ENCODE measurements around the gene AGBL4. TPM values are rescaled to one million over a fixed set of nuclear protein-coding genes. Genes with fewer than 3 reads are reported as not detected.

The AGBL4 gene
- polyA plus RNA-seq, 4 donors, result 0.99 to 1.5 (median 1.0) TPM

DNA sequence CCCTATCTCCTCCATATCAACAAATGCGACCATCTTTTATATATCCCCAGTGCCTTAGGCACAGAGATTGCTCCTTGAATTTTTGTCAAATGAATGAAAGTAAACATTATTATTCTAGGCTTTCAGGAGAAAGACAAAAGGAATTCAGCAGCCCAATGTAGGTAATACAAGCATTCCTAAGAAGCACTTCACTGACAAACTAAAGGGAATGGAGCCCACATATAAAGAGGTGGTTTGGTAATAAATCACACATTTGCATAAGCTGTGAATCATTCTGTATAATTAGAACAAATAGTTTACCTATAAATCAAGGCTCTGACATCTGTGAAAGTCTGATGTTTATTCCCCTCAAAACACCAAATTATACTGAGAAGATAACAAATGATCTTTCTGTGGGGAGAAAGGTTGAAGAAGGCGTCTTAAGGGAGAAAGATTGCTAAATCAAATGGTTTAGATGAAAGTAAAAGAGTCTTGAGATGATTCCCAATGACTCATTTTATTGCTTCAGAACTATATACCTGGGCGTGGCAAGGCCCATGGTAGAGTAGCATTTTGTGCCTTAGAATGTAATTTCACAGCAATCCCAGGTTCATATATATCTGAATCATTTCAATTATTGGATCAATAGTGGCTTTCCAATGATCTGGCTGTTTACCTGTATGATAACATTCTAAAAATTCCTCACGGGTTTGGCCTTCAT is 558.1 kb downstream of the AGBL4 start:
- DNase-seq (ENCODE audit: low read depth in 4 of 4, low spot score in 2 of 4), result no peak

DNA sequence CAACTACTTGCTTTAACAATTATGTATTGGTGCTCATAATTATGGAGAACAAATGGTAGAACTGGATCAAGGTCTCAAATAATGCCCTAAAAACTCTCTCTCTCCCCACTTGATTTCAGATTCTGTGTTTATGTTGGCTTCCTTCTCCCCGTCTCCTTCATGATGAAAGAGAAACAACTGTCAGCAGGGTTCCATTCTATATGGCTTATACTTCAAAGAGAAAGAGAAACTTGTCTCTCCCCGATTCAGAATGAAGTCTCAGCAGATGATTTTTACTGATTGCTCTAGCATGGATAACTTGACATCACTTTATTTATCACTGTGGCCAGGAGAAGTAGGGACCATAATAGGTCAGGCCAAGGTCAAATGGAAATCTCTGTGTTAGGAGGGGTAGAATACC is 575.6 kb downstream of the AGBL4 start:
- no peak for DNase-seq (ENCODE audit: low read depth in 4 of 4, low spot score in 2 of 4)

DNA sequence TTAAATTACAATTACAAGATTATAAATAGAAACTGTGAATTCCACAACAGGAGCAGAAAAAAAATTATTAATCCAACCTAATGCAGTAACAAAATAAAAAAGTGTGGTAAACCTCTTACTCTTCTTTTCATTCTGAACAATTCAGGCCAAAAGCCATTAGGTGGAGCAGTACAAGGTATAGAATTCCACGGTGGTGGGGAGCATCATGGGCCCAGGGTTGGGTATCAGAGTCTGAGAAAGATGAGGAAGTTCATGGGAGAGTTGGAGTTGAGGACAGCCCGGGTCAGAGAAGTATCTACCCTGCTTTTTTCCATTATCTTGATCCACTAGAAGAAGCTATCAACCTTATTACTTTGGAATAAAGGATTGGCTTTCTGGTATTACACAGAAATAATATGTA is 586.9 kb downstream of the AGBL4 start:
- no peak for DNase-seq (ENCODE audit: low read depth in 4 of 4, low spot score in 2 of 4)

DNA sequence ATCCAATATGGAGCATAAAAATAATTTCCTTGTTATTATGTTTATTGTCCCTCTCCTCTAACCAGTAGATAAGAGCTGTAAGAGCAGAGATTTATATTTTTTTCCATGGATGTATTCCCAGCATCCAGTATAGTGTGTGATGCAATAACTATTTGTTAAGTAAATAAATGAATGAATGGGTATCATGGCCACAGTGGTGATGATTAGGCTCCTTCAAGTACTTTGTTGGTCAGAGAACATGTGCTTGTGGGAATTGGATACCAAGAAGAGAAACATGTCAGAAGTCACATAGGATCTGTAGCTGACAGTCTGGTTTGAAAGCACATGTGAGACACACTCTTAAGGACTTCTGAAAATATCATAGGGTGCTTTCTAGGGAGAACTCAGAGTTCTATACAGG is 588.5 kb downstream of the AGBL4 start:
- DNase-seq (ENCODE audit: low read depth in 4 of 4, low spot score in 2 of 4), result no peak

DNA sequence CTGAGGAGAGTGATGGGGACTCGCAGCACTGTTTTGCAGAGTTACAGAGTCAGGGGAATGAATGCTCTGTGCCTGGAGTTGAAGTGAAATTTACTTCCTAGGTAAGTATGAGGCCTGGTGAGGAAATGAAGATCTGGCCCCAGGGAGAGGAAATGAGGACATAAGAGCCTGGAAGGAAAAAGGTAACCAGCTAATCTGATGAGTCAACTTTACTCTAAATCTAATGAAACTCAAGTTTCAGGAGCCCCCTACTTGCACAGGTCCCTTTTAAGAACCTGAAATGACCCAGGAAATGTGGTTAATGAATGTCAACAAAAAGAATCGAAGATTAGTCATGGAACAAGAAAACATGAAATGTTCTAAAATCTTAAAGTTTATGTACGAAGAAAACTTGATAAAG is 599.0 kb downstream of the AGBL4 start:
- DNase-seq (ENCODE audit: low read depth in 4 of 4, low spot score in 2 of 4), result no peak

- no peak for DNase-seq (ENCODE audit: low read depth in 4 of 4, low spot score in 2 of 4)
These were observed 607.0 kb downstream of the AGBL4 start for GRCh38 chr1:49416758-49417157.

- DNase-seq (ENCODE audit: low read depth in 4 of 4, low spot score in 2 of 4), result no peak
These were observed 615.4 kb downstream of the AGBL4 start for GRCh38 chr1:49408346-49408745.

DNA sequence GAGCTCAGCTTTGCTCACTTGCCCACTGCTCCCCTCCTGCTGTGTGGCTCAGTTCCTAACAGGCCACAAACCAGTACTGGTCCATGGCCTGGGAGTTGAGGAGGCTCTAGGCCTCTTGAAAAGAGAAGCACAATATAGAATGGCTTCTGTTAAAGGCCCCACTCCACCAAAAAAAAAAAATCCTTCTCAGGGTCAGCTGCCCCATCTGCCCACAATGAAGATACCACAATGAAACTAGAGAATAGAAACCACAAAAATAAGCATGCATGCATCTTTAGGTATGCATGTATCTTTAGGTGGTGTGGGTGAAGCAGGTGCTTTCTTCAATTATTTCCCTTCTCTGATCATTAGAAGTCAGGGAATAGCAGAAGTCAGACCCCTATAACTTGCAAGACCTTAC is 626.7 kb downstream of the AGBL4 start:
- no peak for DNase-seq (ENCODE audit: low read depth in 4 of 4, low spot score in 2 of 4)

- no peak for DNase-seq (ENCODE audit: low read depth in 4 of 4, low spot score in 2 of 4)
These were observed 629.6 kb downstream of the AGBL4 start for GRCh38 chr1:49394200-49394599.

DNA sequence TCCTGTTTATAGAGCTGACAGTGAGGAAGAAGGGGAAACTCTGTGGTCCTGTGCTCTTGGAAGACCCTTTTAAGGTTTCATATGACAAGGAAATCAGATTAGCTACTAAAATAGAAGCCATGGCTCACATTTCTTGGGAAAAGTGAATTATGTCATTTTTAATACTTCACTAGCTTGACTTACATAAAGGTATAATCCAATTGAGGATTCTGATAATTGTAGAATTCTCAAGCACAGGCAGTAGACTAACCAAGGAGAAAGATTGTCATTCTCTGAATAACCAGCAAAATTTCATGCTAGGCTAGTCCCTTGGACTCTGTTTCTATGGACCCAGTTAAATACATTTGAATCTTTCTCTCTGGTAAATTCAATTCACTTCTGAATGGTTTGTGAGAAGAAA is 634.1 kb downstream of the AGBL4 start:
- no peak for DNase-seq (ENCODE audit: low read depth in 4 of 4, low spot score in 2 of 4)

- DNase-seq (ENCODE audit: low read depth in 4 of 4, low spot score in 2 of 4), result no peak
These were observed 659.1 kb downstream of the AGBL4 start for GRCh38 chr1:49364676-49365075.

DNA sequence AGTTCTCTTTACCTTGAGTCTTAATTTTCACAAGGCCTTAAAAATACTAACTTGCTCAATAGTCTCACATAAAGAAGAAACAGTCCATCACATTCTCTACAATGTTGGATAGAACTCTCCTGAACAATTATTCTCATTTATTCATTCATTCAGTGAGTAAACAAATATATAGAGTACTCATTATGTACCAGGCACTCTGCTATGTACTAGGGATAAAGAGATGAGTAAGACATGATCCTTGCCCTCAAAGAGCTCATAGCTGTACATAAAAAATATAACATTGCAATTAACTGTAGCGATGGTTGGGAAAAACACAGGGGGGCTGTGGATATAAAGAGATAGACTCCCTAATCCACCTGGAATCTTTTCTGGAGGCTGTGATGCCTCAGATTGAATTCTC is 660.1 kb downstream of the AGBL4 start:
- no peak for DNase-seq (ENCODE audit: low read depth in 4 of 4, low spot score in 2 of 4)

GRCh38 chr1:49358036-49358435 is 665.7 kb downstream of the AGBL4 start:
- no peak for DNase-seq (ENCODE audit: low read depth in 4 of 4, low spot score in 2 of 4)

DNA sequence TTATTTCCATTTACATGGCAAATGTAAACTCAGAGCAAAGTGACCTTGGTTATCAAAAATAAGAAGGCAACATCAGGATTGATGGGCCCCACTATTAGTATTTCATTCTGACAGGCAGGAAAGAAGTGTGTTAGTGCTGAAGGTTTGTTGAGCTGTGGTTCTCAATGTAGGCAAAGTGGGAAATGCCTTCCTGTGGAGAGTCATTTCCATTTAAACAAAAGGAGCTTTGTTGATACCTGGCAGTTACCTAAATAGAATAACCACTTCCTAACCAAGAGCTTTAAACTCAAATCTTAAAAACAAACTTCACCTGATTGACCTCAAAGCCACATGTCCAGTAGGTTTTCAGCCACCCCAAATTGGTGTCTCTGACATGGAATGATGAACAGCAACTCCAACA is 667.2 kb downstream of the AGBL4 start:
- no peak for DNase-seq (ENCODE audit: low read depth in 4 of 4, low spot score in 2 of 4)

DNA sequence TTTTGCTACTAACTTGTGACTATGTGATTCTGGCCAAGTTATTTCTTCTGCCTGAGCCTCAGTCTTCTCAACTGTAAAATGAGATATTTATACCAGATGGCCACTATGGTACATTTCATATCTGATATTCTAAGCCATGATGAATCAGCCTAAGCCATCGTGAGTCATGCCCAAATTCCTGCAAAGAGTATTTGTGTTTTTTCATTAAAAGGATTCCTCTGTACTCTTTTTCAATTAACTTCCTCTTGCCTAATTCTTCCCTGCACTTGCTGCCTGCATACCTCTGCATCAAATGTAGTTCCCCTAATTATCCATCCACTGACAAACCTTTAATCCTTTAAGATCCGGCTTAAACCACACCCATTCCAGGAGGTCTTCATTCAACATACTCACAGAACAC is 672.0 kb downstream of the AGBL4 start:
- DNase-seq (ENCODE audit: low read depth in 4 of 4, low spot score in 2 of 4), result no peak

DNA sequence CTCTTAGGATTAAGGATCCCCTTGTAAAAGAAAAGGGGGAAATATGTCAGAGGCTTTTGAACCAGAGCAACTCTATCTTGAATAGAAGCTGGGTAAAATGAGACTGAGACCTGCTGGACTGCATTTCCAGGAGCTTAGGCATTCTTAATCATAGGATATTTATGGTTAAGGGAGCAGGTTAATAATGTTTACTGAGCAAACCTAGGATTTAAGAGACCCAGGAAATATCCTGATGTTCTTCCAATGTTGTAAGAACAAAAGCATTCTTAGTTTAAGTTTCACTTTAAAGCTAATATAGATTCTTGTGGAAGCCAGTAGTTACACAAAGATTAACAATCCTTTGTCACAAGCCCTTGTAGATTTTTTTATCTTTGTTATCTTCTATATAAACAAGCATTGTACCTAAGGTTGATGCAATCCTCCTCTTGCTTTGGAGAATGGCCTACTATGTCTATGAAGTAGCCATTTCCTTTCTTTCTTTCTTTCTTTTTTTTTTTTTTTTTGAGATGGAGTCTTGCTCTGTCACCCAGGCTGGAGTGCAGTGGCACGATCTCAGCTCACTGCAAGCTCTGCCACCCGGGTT is 676.9 kb downstream of the AGBL4 start:
- no peak for DNase-seq (ENCODE audit: low read depth in 4 of 4, low spot score in 2 of 4)

DNA sequence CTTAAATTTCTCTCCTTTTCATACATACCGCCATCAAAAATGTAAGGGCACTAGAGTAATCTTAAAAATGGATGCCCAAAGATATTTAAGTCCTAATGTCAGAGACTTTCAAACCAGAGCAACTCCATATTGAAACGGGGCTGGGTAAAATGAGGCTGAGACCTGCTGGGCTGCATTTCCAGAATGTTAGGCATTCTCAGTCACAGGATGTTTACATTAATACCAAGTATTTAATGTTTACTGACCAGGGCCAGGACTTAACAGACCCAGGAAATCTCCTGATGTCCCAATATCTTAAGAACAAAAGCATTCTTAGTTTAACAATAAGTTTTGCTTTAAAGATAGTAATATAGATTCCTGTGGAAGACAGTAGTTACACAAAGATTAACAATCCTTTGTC is 683.2 kb downstream of the AGBL4 start:
- DNase-seq (ENCODE audit: low read depth in 4 of 4, low spot score in 2 of 4), result no peak

DNA sequence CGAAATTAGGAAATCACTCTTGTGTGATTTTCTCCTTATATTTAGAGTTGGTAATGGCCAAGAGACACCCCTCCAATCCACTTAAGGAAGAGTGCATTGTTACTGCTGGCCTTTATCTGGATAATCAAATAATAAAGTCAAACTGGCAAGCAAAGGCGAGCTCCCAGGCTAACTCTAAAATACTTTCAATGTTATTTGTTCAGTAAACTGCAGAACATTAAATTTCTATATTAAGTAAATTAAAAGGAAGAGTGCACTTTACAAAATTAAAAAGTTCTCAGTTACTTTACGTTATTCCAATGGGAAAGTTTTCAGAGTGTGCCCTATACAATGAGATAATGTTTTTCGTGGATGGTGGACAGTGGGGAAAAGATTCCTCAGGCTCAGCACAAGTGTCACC is 684.7 kb downstream of the AGBL4 start:
- DNase-seq (ENCODE audit: low read depth in 4 of 4, low spot score in 2 of 4), result no peak

- DNase-seq (ENCODE audit: low read depth in 4 of 4, low spot score in 2 of 4), result no peak
These were observed 686.5 kb downstream of the AGBL4 start for GRCh38 chr1:49337251-49337650.

GRCh38 chr1:49333906-49334305 is 689.8 kb downstream of the AGBL4 start:
- DNase-seq (ENCODE audit: low read depth in 4 of 4, low spot score in 2 of 4), result no peak

GRCh38 chr1:49331066-49331852 is 692.5 kb downstream of the AGBL4 start:
- no peak for DNase-seq (ENCODE audit: low read depth in 4 of 4, low spot score in 2 of 4)

DNA sequence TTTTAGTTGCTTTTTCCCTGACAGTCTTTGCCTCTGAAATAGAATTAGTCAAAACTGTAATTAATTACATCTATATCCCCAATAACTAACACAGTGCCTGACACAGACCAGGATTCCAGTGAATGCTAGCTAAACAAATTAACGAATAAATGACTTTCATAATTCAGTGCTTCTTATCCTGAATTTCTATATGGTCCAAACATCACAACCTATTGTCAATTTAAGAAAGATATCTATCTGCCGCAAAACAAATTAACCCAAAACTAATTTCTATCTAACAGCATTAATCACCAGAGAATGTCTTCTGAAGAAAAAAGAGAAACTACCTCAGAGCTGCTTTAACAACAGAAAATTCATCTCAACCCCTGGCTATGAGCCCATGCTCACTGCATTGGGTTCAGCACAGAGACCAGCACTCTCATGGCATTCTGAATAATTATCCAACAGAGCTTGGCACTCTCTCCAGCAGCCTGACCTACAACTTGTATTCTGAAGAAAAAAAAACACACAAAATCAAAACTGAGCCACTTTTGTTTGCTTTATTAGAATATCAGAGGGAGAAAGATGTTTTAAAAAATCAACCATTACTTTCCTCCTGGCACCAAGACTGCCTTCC is 699.7 kb downstream of the AGBL4 start:
- no peak for DNase-seq (ENCODE audit: low read depth in 4 of 4, low spot score in 2 of 4)

All from left renal cortex interstitium (tissue), 4 donors.